Esophagus muscularis mucosa (tissue), 4 donors: ENCODE measurements around the gene PLK1. TPM values are rescaled to one million over a fixed set of nuclear protein-coding genes. Genes with fewer than 3 reads are reported as not detected.
"Not testable (repeated sequence)": the region's sequence is repeated elsewhere in the genome, so short reads cannot be mapped to it uniquely, and the experiment has no call there.

ENCODE experiments used
- DNase-seq: peaks from one replicate; pipeline ENCODE4 v3.0.0-alpha.2; 2017; ENCODE audit errors: extremely low spot score
- H3K27ac ChIP-seq, 4 donors: fragments of 200-600 bp; sonication (generic); replicated peaks in 1 of 4; 1 replicate in 3 of 4; 2 replicates in 1 of 4; pipeline ENCODE4 v1.5.1; 2016 to 2019; ENCODE audit warnings: mild to moderate bottlenecking in 1 of 4
- H3K27me3 ChIP-seq, 4 donors: fragments of 200-600 bp; sonication (generic); one replicate each; pipeline versions ENCODE4 v1.5.1 to v1.6.0; 2016 to 2019
- H3K36me3 ChIP-seq, 4 donors: fragments of 200-600 bp; sonication (generic); one replicate each; pipeline ENCODE4 v1.5.1; 2016 to 2019
- H3K4me1 ChIP-seq, 4 donors: fragments of 200-600 bp; sonication (generic); one replicate each; pipeline ENCODE4 v1.5.1; 2016 to 2019
- H3K4me3 ChIP-seq, 4 donors: fragments of 200-600 bp; sonication (generic); 1 replicate in 2 of 4; 2 replicates in 2 of 4; pipeline ENCODE4 v1.5.1; 2016 to 2019; ENCODE audit warnings: mild to moderate bottlenecking in 4 of 4, moderate library complexity in 1 of 4
- H3K9me3 ChIP-seq, 4 donors: fragments of 200-600 bp; sonication (generic); 1 replicate in 3 of 4; 2 replicates in 1 of 4; pipeline ENCODE4 v1.5.1; 2016 to 2019
- EP300 ChIP-seq: sonication (generic); formaldehyde crosslinking; IDR thresholded peaks from one replicate; pipeline ENCODE4 v1.6.1; 2017; ENCODE audit warnings: antibody characterized with exemption
- POLR2A ChIP-seq: fragments of 450-650 bp; IDR thresholded peaks from one replicate; pipeline ENCODE4 v1.6.1; 2017; ENCODE audit warnings: antibody characterized with exemption, moderate library complexity, mild to moderate bottlenecking, low read depth
- POLR2AphosphoS5 ChIP-seq, 2 donors: sonication (generic); formaldehyde crosslinking; IDR thresholded peaks; one replicate each; pipeline ENCODE4 v1.6.1; 2017; ENCODE audit warnings: antibody characterized with exemption in 2 of 2
- WGBS: methylation state at CpG from one replicate; pipeline ENCODE4 v1.1.5; 2018; 5-methylcytosine and 5-hydroxymethylcytosine counted together
- intact Hi-C: fragments of 100-400 bp; cut with DNase I; formaldehyde crosslinking; loops from one replicate; pipeline ENCODE4 v1.15.1; 2023
- total RNA-seq, 4 donors: library from RNA; depleted of rRNA; stranded (reverse); fragments of >200 nt; gene quantifications; one replicate each; pipeline versions ENCODE4 v1.1.0 to v1.2.1, GENCODE V29; 2016
- TF ChIP-seq, protein P1 (sequence below), 3 experiments: fragments of 200-600 bp in 2 of 3; fragments of 450-650 bp in 1 of 3; sonication (generic) in 2 of 3; IDR thresholded peaks; one replicate each; pipeline ENCODE4 v1.5.1; 2017 to 2019; ENCODE audit warnings: antibody characterized with exemption in 3 of 3, mild to moderate bottlenecking in 2 of 3, moderate library complexity in 1 of 3

The PLK1 gene
- total RNA-seq, 4 donors from 2014 or later = 0.42 to 2.1 (median 1.3) TPM

DNA sequence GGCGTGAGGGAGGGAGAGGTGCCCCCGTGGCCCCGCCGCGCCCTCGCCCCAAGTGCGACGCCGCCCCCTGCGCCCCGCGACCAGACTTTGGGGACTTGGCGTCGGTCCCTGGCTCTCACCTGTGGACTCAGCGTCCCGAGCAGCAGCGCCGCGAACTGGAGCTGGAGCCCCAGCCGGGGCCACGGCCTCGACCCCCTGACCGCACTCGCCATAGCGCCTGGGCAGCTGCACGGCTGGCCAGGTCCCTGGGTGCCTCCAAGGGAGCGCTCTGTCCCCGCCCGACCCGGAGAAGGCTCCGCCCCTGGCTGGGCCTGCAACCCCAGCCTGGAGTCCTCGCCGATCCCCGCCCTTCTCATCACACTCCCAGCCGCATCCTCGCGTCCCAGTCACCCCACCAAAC lies 34.3 kb downstream of the PLK1 start, which contains the start of gene ERN2:
TSS of gene ERN2 (minus strand) at position 247 of the 400 bp plus-strand sequence. CDS start at position 212, 35 bp downstream.
- Histone ChIP-seq H3K4me1 (no peaks in the 10 kb centered on the region), H3K27me3 (peaks cover 0 to 71% (median 3%) of the 10 kb centered on the region in 4 donors), H3K4me3 (no peak within 1 kb of the TSS), H3K27ac (no peak within 1 kb of the TSS), H3K36me3 (no peaks in the 10 kb centered on the region), H3K9me3 (peaks cover 0 to 27% (median 7%) of the 10 kb centered on the region in 4 donors)
- 10% methylated on average over 6 of the region's 37 CpGs for WGBS
- TF ChIP-seq EP300 (no peak), POLR2AphosphoS5 (IDR thresholded peaks at IDR 0.05) (no peak), POLR2A (no peak)
- TF ChIP-seq, protein P1, sequence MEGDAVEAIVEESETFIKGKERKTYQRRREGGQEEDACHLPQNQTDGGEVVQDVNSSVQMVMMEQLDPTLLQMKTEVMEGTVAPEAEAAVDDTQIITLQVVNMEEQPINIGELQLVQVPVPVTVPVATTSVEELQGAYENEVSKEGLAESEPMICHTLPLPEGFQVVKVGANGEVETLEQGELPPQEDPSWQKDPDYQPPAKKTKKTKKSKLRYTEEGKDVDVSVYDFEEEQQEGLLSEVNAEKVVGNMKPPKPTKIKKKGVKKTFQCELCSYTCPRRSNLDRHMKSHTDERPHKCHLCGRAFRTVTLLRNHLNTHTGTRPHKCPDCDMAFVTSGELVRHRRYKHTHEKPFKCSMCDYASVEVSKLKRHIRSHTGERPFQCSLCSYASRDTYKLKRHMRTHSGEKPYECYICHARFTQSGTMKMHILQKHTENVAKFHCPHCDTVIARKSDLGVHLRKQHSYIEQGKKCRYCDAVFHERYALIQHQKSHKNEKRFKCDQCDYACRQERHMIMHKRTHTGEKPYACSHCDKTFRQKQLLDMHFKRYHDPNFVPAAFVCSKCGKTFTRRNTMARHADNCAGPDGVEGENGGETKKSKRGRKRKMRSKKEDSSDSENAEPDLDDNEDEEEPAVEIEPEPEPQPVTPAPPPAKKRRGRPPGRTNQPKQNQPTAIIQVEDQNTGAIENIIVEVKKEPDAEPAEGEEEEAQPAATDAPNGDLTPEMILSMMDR (IDR thresholded peaks at IDR 0.05) = no peak
- intact Hi-C loops = no loop called here
- no peak for DNase-seq

DNA sequence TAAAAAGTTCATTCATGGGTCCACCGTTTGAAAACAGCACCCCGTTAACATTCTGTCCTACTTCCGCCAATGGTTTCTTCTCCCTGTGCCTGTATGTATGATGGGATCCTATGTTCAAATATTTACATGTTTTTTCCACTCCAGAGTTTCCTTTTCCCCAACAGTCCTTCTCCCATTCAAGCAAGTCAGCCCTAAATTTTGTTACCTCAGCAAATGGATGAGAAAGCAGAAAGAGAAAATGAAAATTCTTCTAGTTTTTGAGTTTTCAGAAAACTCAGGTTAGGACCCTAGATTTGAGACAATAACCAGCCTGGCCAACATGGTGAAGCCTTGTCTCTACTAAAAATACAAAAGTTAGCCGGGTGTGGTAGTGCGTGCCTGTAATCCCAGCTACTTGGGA lies 37.8 kb downstream of the PLK1 start:
- Histone ChIP-seq H3K27me3 (peaks cover 0 to 62% (median 3%) of the 10 kb centered on the region in 4 donors), H3K4me3 (no peak overlapping the region), H3K27ac (no peak overlapping the region), H3K4me1 (no peaks in the 10 kb centered on the region), H3K36me3 (no peaks in the 10 kb centered on the region), H3K9me3 (no peaks in the 10 kb centered on the region)
- TF ChIP-seq POLR2AphosphoS5 (IDR thresholded peaks at IDR 0.05) (no peak), POLR2A (no peak), EP300 (no peak)
- TF ChIP-seq, protein P1 (IDR thresholded peaks at IDR 0.05) = no peak
- intact Hi-C loops = no loop called here
- 84% methylated on average over 5 of the region's 5 CpGs for WGBS
- DNase-seq = no peak

DNA sequence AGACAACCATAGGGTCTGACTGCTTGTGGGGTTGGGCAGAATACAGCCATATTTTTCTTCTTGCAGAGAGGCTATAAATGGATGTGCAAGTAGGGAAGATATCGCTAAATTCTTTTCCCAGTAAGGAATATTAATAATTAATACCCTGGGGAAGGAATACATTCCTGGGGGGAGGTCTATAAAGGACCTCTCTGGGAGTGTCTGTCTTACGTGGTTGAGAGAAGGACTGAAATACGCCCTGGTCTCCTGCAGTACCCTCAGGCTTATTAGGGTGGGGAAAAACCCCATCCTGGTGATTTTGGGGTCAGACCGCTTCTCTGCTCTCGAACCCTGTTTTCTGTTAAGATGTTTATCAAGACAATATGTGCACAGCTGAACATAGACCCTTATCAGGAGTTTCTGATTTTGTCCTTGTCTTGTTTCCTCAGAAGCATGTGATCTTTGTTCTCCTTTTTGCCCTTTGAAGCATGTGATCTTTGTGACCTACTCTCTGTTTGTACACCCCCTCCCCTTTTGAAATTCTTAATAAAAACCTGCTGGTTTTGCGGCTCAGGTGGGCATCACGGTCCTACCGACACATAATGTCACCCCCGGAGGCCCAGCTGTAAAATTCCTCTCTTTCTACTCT lies 44.0 kb downstream of the PLK1 start:
- 79% methylated on average over 9 of the region's 9 CpGs for WGBS
- H3K36me3 ChIP-seq, H3K4me1 ChIP-seq, H3K27me3 ChIP-seq, H3K27ac ChIP-seq, H3K4me3 ChIP-seq, DNase-seq, intact Hi-C loops: not testable (repeated sequence)
- peaks cover 0 to 16% (median 5%) of the 10 kb centered on the region in 4 donors for H3K9me3 ChIP-seq

DNA sequence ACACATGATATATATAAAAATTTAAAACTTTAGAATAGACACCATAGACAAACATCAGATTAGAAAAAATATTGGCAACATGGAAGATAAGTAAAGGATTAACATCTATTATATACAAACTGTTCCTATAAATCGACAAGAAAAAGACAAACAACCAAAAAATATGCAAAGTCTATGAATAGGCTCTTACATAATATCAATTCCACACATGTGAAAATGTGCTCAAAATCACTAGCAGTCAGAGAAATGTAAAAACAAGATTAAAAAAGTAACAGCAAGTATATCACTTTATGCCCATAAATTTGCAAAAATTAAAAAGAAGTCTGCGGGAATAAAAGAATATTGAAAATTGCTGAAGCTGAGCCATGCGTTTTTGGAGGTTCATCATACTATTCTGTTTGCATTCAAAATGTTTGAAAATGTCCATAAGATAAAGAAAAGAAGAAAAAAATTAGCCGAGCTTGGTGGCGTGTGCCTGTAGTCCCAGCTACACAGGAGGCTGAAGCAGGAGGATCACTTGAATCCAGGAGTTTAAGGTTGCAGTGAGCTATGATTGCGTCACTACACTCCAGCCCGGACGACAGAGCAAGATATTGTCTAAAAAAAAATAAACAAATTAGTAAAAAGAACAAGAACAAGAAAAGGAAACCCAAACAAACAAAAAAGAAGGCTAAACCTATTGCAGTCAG lies 45.6 kb downstream of the PLK1 start:
- peaks cover 0 to 16% (median 5%) of the 10 kb centered on the region in 4 donors for H3K9me3 ChIP-seq
- TF ChIP-seq EP300 (no peak), POLR2A (no peak), POLR2AphosphoS5 (IDR thresholded peaks at IDR 0.05) (no peak)
- TF ChIP-seq, protein P1 (IDR thresholded peaks at IDR 0.05) = no peak
- intact Hi-C loops = no loop called here
- WGBS = 68% methylated on average over 8 of the region's 8 CpGs
- no peak for DNase-seq
- no peaks in the 10 kb centered on the region for H3K4me1 ChIP-seq
- H3K36me3 ChIP-seq = no peaks in the 10 kb centered on the region
- H3K4me3 ChIP-seq = no peak overlapping the region
- H3K27ac ChIP-seq = no peak overlapping the region
- peaks cover 0 to 13% (median 0%) of the 10 kb centered on the region in 4 donors for H3K27me3 ChIP-seq

- Histone ChIP-seq H3K36me3 (no peaks in the 10 kb centered on the region), H3K4me1 (no peaks in the 10 kb centered on the region), H3K9me3 (peaks cover 0 to 16% (median 5%) of the 10 kb centered on the region in 4 donors), H3K27ac (no peak overlapping the region), H3K4me3 (no peak overlapping the region), H3K27me3 (peaks cover 0 to 18% (median 0%) of the 10 kb centered on the region in 4 donors)
- TF ChIP-seq POLR2AphosphoS5 (IDR thresholded peaks at IDR 0.05) = no peak
- no peak for TF ChIP-seq EP300
- no peak for TF ChIP-seq POLR2A
- TF ChIP-seq, protein P1 (IDR thresholded peaks at IDR 0.05) = no peak
- no peak for DNase-seq
- 68% methylated on average over 3 of the region's 3 CpGs for WGBS
- intact Hi-C loops = no loop called here
These were observed 46.1 kb downstream of the PLK1 start for GRCh38 chr16:23724785-23725131.
